H1 (cell line): ENCODE results near the gene LEMD2. TPM values are rescaled to one million over a fixed set of nuclear protein-coding genes. Genes with fewer than 3 reads are reported as not detected.

ENCODE experiments used
- ATF2 ChIP-seq: IDR thresholded peaks from 2 replicates; pipeline ENCODE4 v1.6.1; 2012; ENCODE audit warnings: low read length, inconsistent platforms
- CHD1 ChIP-seq: IDR thresholded peaks from 2 replicates; pipeline ENCODE4 v1.6.1; 2012; ENCODE audit warnings: low read depth, low read length, improper control_type of control experiment
- CHD7 ChIP-seq: fragments of 300-600 bp; sonication (generic); IDR thresholded peaks from 2 replicates; pipeline ENCODE4 v1.7.1; 2012; ENCODE audit warnings: low read length, moderate library complexity, mild to moderate bottlenecking, inconsistent platforms; ENCODE audit not compliant: insufficient replicate concordance
- GABPA ChIP-seq: IDR thresholded peaks from 2 replicates; pipeline ENCODE4 v1.6.1; 2011; ENCODE audit warnings: mild to moderate bottlenecking, low read length, moderate library complexity, borderline replicate concordance; ENCODE audit not compliant: insufficient read depth
- NRF1 ChIP-seq: IDR thresholded peaks from 2 replicates; pipeline ENCODE4 v1.6.1; 2011; ENCODE audit warnings: mild to moderate bottlenecking, low read depth, low read length, improper control_type of control experiment
- PHF8 ChIP-seq: fragments of 200-600 bp; sonication (generic); conservative IDR thresholded peaks from 2 replicates; pipeline ENCODE4 v1.7.1; 2012; ENCODE audit warnings: low read depth, mild to moderate bottlenecking, inconsistent platforms, low read length, moderate library complexity
- RXRA ChIP-seq: IDR thresholded peaks from 2 replicates; pipeline ENCODE4 v1.6.1; 2011; ENCODE audit warnings: low read depth, mild to moderate bottlenecking, low read length, moderate library complexity; ENCODE audit not compliant: insufficient read depth
- ZNF274 ChIP-seq: IDR thresholded peaks from 2 replicates; pipeline ENCODE4 v1.7.0; 2012; ENCODE audit warnings: low read length, borderline replicate concordance; ENCODE audit errors: extremely low read depth
- polyA plus RNA-seq, 7 experiments: library from polyadenylated mRNA; depleted of rRNA in 3 of 7; stranded (reverse) in 5 of 7; unstranded in 2 of 7; fragments of >200 nt in 5 of 7; fragments of 200-250 nt in 2 of 7; gene quantifications; 1 replicate in 5 of 7; 2 replicates in 1 of 7; 4 replicates in 1 of 7; pipeline versions ENCODE4 v1.2.1 to v1.2.3, GENCODE V29; 2011 to 2013; ENCODE audit warnings: missing spikeins in 2 of 7, mixed read lengths in 2 of 7
- total RNA-seq: library from RNA; stranded (reverse); fragmentation: NEBNext Ultra II Directional; extraction: Animal tissue kit (Norgen Biotek cat#: 25700); gene quantifications from 2 replicates; pipeline ENCODE4 v1.2.1, GENCODE V29; 2021

LEMD2 gene
- total and polyA plus RNA-seq, 2 of the 8 experiments (the other 6 are each of a cell fraction or from before 2014, with no cell fraction given): 32.7 to 57.3 TPM

- no peak for TF ChIP-seq CHD7
- no peak for TF ChIP-seq PHF8
- TF ChIP-seq GABPA: no peak
- no peak for TF ChIP-seq RXRA
- TF ChIP-seq ATF2: no peak
- TF ChIP-seq NRF1: no peak
- TF ChIP-seq CHD1: no peak
- TF ChIP-seq ZNF274: no peak
Observed at GRCh38 chr6:33730611-33731010, 58.3 kb downstream of the LEMD2 start (continued).
